ENCODE measurements around the gene TMEM101. TPM values are rescaled to one million over a fixed set of nuclear protein-coding genes. Genes with fewer than 3 reads are reported as not detected.
"Not testable (repeated sequence)": the region's sequence is repeated elsewhere in the genome, so short reads cannot be mapped to it uniquely, and the experiment has no call there.

TMEM101 gene
- total RNA-seq, 2 experiments from 2014 or later = 27.6 to 28.2 TPM

DNA sequence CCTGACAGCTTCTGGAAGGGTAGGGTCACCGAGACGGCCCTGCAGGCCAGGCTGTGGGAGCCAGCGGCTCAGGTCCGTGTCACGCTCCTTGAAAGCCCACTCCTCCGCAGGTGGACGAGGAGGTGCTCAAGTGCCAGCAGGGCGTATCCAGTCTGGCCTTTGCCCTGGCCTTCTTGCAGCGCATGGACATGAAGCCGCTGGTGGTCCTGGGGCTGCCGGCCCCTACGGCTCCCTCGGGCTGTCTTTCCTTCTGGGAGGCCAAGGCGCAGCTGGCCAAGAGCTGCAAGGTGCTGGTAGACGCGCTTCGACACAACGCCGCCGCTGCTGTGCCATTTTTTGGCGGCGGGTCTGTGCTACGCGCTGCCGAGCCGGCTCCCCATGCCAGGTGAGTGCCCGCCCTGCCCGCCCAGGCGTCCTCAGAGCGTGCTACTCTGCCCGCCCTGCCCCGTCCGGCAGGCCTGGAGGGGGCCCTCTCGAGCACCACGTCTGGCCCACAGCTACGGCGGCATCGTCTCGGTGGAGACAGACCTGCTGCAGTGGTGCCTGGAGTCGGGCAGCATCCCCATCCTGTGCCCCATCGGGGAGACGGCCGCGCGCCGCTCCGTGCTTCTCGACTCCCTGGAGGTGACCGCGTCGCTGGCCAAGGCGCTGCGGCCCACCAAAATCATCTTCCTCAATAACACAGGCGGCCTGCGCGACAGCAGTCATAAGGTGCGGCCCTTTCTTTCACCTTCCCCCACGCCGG is 9.1 kb downstream of the TMEM101 start:
- peak overlapping the region; percentile 86 for H3K4me3 Mint-ChIP-seq
- peak; percentile 61 for DNase-seq
- H3K36me3 Mint-ChIP-seq = peaks cover 4% of the 10 kb centered on the region
- H3K9me3 Mint-ChIP-seq = no peaks in the 10 kb centered on the region
- intact Hi-C loops (cut with micrococcal nuclease) = loop anchor here (1.0 to 5.0 kb wide), 4 partner anchors 61 to 322 kb away; partner anchors contain the start of genes HDAC5, LSM12 and TMUB2
- H3K4me1 Mint-ChIP-seq (ENCODE audit: low read depth) = peaks cover 24% of the 10 kb centered on the region
- H3K27ac Mint-ChIP-seq = no peak overlapping the region
- ChIA-PET CTCF (interaction anchor here (1.0 to 1.4 kb wide), 2 partner anchors 9 to 10 kb away, joined by 3 to 5 read pairs; partner anchors contain the start of gene TMEM101), POLR2A (no interaction called here)
- H3K27me3 Mint-ChIP-seq = peaks cover 6% of the 10 kb centered on the region

- DNase-seq = peak; percentile 47
- intact Hi-C loops (cut with micrococcal nuclease) = loop anchor here (5.0 kb wide), 2 partner anchors 117 to 322 kb away; partner anchors contain the start of gene HDAC5
- Mint-ChIP-seq H3K27ac (no peak overlapping the region), H3K4me3 (peak overlapping the region; percentile 43), H3K27me3 (peaks cover 6% of the 10 kb centered on the region), H3K9me3 (no peaks in the 10 kb centered on the region), H3K36me3 (peaks cover 2% of the 10 kb centered on the region), H3K4me1 (ENCODE audit: low read depth) (peaks cover 24% of the 10 kb centered on the region)
- ChIA-PET CTCF (no interaction called here), POLR2A (no interaction called here)
These were observed 9.8 kb downstream of the TMEM101 start for GRCh38 chr17:44004761-44005526.

DNA sequence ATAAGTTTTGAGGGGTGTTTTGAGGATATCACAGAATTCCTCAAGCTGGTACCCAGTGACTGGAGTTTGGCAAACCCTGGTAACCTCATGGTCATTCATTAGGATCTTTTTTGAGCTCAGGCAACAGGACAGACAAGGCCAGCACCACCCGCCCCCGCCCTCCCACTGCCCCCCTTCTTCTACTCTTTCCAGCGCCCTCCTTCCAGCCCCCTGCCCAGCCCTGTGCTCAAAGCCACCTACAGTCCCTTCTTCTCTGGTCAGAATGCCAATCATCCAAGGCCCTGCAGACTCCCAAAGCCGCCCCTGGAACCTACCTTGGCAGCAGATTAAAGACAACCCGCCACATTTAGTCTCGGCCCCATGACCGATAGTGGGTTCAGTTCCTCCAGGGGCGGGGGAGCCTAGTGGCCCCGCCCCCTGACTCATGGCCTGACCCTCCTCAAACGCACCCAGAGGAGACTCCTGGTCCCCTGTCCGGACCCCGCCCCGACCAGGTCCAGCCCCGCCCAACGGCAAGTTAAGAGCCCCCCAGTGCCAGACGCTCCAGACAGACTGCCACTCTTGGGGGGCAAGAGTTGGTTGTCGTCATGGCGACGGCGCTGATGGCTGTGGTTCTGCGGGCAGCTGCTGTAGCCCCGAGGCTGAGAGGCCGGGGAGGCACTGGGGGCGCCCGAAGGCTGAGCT is 10.5 kb downstream of the TMEM101 start, which contains the start of gene NAGS:
Gene NAGS (plus strand): TSS at position 546 of the 684 bp plus-strand sequence. CDS start 42 bp downstream, at position 588.
- Mint-ChIP-seq H3K9me3 (no peaks in the 10 kb centered on the region), H3K27ac (no peak within 1 kb of the TSS), H3K27me3 (peaks cover 6% of the 10 kb centered on the region), H3K4me1 (ENCODE audit: low read depth) (peaks cover 24% of the 10 kb centered on the region), H3K4me3 (peak within 1 kb of the TSS; percentile 43), H3K36me3 (no peaks in the 10 kb centered on the region)
- ChIA-PET POLR2A (no interaction called here), CTCF (interaction anchor here (1.4 to 1.7 kb wide), 2 partner anchors 10 to 94 kb away, joined by 4 to 6 read pairs; no protein-coding TSS in a partner anchor)
- DNase-seq = peak; percentile 28
- intact Hi-C loops (cut with micrococcal nuclease) = no loop called here

DNA sequence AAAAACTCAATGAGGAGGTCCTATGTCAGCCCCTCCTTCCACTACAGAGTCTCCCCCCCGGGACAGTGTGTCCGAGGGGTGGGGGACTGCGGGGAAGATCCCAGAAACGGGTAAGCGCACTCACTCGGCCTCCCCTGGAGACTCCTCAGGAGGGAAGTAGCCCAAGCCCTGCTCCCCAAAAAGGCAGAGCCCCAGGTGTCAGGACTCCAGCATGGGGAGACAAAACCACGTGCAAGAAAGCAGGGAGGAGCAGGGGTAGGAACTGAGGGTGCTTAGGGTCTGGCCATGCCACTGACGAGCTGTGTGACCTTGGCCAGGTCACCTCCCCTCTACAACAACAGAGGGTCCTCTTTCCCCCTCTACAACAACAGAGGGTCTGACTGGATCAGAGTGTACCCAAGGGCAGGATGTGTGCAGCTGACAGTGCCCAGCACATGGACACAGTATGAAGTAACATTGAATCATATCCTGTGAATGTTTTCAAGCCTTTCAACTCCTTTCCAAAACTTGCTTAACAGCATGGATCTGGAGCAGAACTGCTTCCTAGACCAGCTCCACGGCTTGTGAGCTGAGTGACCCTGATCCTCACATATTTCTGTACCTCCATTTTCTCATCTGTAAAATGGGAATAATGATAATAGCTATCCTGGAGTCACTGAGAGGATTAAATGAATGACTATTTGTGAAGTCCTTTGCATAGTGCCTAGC is 12.5 kb downstream of the TMEM101 start:
- H3K36me3 Mint-ChIP-seq = no peaks in the 10 kb centered on the region
- CTCF ChIA-PET = interaction anchor here (0.8 to 1.6 kb wide), 3 partner anchors 59 to 123 kb away, joined by 3 to 12 read pairs (median 3); no protein-coding TSS in a partner anchor

DNA sequence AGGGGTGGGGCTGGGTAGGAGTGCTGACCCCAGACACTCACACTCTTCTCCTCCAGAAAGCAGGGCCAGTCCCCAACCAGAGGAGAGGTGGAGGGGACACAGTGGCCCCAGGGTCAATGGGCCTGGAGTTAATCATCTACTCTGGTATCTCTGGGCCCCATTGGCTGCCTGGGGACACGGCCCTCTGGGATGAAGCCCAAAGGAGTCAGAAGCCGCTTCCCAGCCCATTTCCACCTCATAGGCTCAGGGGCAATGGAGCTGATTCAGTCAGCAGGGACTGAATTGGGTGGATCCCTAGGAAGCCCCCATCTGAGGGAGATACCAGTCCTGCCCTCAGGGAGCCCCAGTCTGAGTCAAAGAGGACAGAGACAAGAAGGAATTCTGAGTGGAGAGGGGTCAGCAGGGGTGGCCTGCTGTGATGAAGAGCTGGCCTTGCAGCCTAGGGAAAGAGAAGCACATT is 13.3 kb downstream of the TMEM101 start:
- Mint-ChIP-seq H3K4me1 (ENCODE audit: low read depth) (peaks cover 10% of the 10 kb centered on the region), H3K4me3 (no peak overlapping the region), H3K27me3 (peaks cover 6% of the 10 kb centered on the region), H3K9me3 (no peaks in the 10 kb centered on the region), H3K27ac (no peak overlapping the region), H3K36me3 (no peaks in the 10 kb centered on the region)
- POLR2A ChIA-PET = no interaction called here
- intact Hi-C loops (cut with micrococcal nuclease) = no loop called here
- no peak for DNase-seq
- CTCF ChIA-PET = interaction anchor here (2.6 kb wide), 1 partner anchor 58 kb away, joined by 10 read pairs; no protein-coding TSS in a partner anchor

More for the DNA sequence above, 12.5 kb downstream of the TMEM101 start:
- Mint-ChIP-seq H3K4me3 (no peak overlapping the region), H3K27me3 (peaks cover 6% of the 10 kb centered on the region), H3K4me1 (ENCODE audit: low read depth) (peaks cover 10% of the 10 kb centered on the region), H3K9me3 (no peaks in the 10 kb centered on the region), H3K27ac (no peak overlapping the region)
- POLR2A ChIA-PET = interaction anchor here (0.6 to 1.5 kb wide), 2 partner anchors 95 to 290 kb away, joined by 3 read pairs; partner anchors contain the start of gene MPP2
- intact Hi-C loops (cut with micrococcal nuclease) = no loop called here
- DNase-seq = no peak

GRCh38 chr17:44000871-44001460 is 13.8 kb downstream of the TMEM101 start:
- intact Hi-C loops (cut with micrococcal nuclease) = no loop called here
- ChIA-PET CTCF (interaction anchor here (1.5 to 2.6 kb wide), 2 partner anchors 57 to 168 kb away, joined by 4 to 10 read pairs; no protein-coding TSS in a partner anchor), POLR2A (no interaction called here)
- Mint-ChIP-seq H3K27me3 (peaks cover 6% of the 10 kb centered on the region), H3K27ac (no peak overlapping the region), H3K9me3 (no peaks in the 10 kb centered on the region), H3K36me3 (no peaks in the 10 kb centered on the region), H3K4me1 (ENCODE audit: low read depth) (peaks cover 8% of the 10 kb centered on the region), H3K4me3 (no peak overlapping the region)
- DNase-seq = no peak

- H3K36me3 Mint-ChIP-seq = no peaks in the 10 kb centered on the region
- peaks cover 7% of the 10 kb centered on the region for H3K4me1 Mint-ChIP-seq (ENCODE audit: low read depth)
- no peaks in the 10 kb centered on the region for H3K9me3 Mint-ChIP-seq
- intact Hi-C loops (cut with micrococcal nuclease) = no loop called here
- no peak overlapping the region for H3K4me3 Mint-ChIP-seq
- no peak for DNase-seq
- POLR2A ChIA-PET = no interaction called here
- peaks cover 7% of the 10 kb centered on the region for H3K27me3 Mint-ChIP-seq
- CTCF ChIA-PET = interaction anchor here (1.0 to 2.6 kb wide), 4 partner anchors 55 to 168 kb away, joined by 3 to 10 read pairs (median 4); no protein-coding TSS in a partner anchor
- no peak overlapping the region for H3K27ac Mint-ChIP-seq
These were observed 14.5 kb downstream of the TMEM101 start for GRCh38 chr17:44000141-44000860.

- Mint-ChIP-seq H3K27me3 (peaks cover 11% of the 10 kb centered on the region), H3K36me3 (no peaks in the 10 kb centered on the region), H3K4me1 (ENCODE audit: low read depth) (peaks cover 4% of the 10 kb centered on the region), H3K9me3 (no peaks in the 10 kb centered on the region), H3K27ac (no peak overlapping the region), H3K4me3 (no peak overlapping the region)
- intact Hi-C loops (cut with micrococcal nuclease) = no loop called here
- ChIA-PET CTCF (interaction anchor here (1.0 to 8.4 kb wide), 4 partner anchors 9 to 120 kb away, joined by 3 to 47 read pairs (median 6); no protein-coding TSS in a partner anchor), POLR2A (no interaction called here)
- DNase-seq = no peak
These were observed 15.7 kb downstream of the TMEM101 start for GRCh38 chr17:43999024-43999423.

GRCh38 chr17:43998552-43998951 is 16.2 kb downstream of the TMEM101 start:
- ChIA-PET POLR2A (no interaction called here), CTCF (interaction anchor here (1.0 to 8.4 kb wide), 5 partner anchors 9 to 120 kb away, joined by 3 to 90 read pairs (median 10); partner anchors contain the start of gene PPY)
- no peak for DNase-seq
- intact Hi-C loops (cut with micrococcal nuclease) = no loop called here
- H3K4me3 Mint-ChIP-seq = no peak overlapping the region
- H3K27me3 Mint-ChIP-seq = peaks cover 12% of the 10 kb centered on the region
- no peak overlapping the region for H3K27ac Mint-ChIP-seq
- H3K36me3 Mint-ChIP-seq = no peaks in the 10 kb centered on the region
- peaks cover 4% of the 10 kb centered on the region for H3K4me1 Mint-ChIP-seq (ENCODE audit: low read depth)
- no peaks in the 10 kb centered on the region for H3K9me3 Mint-ChIP-seq

DNA sequence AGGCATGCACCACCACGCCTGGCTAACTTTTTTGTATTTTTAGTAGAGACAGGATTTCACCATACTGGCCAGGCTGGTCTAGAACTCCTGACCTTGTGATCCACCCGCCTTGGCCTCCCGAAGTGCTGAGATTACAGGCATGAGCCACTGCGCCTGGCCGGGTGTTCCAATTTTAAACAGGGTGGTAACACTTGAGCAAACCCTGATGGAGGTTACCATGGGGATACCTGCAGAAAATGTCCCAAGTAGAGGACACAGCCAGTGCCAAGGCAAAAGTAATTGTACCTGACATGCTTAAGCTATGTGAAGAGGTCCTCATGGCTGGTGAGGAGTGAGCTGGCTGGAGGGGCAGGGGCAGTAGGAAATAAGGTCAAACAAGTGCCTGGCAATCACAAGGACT is 17.6 kb downstream of the TMEM101 start:
- H3K9me3 Mint-ChIP-seq; DNase-seq; H3K4me1 Mint-ChIP-seq (ENCODE audit: low read depth); H3K36me3 Mint-ChIP-seq; H3K27ac Mint-ChIP-seq; POLR2A ChIA-PET; H3K4me3 Mint-ChIP-seq; intact Hi-C loops (cut with micrococcal nuclease): not testable (repeated sequence)
- CTCF ChIA-PET = interaction anchor here (6.8 to 8.4 kb wide), 2 partner anchors 53 to 118 kb away, joined by 47 to 90 read pairs; partner anchors contain the start of gene PPY
- peaks cover 12% of the 10 kb centered on the region for H3K27me3 Mint-ChIP-seq
